Stimulated activated CD4-positive, alpha-beta T cell treated with anti-CD3 and anti-CD28 coated beads, TNF-alpha, amount 100 ng/mL, for 24 hours (primary cell): ENCODE data around the gene GLMP.

Experiments used
- DNase-seq, 3 experiments: peaks; one replicate each; pipeline ENCODE4 v3.0.0-alpha.2; 2020; ENCODE audit warnings: low read depth in 3 of 3

The GLMP gene

DNA sequence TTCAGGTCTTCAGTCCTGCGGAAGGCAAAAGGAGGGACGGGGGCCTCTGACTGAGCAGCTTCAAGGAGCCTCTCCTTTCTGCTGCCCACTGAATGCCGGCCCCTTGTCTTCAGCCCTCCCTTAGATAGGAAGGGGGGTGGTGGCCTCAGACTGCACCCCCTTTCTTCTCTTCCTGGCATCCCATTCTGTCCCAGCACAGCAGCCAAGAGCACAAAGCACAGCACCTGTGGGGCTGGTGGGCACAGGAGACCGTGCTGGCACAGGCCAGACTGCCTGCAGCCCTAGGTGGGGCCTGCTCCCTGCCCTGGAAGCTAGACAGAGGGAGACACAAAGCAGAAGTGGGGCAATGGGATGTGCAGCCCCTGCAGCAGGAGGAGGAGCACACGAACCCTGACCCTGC is 45.9 kb downstream of the GLMP start:
- DNase-seq = no peak

DNA sequence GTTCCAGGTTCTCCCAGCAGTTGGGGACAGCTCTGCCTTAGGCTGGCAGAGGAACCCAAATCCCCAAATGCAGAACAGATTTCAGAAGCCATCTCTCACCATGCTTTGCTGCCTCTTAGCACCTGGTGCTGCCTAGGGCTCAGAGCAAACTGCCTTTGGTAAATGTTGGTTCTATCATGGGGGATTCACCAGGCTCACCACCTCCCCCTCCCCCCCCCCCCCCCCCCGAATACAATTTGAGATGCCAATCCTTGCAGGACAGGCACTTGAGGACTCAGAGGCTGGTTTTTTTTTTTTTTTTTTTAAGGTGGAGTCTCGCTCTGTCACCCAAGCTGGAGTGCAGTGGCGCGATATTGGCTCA is 47.2 kb downstream of the GLMP start:
- no peak for DNase-seq

DNA sequence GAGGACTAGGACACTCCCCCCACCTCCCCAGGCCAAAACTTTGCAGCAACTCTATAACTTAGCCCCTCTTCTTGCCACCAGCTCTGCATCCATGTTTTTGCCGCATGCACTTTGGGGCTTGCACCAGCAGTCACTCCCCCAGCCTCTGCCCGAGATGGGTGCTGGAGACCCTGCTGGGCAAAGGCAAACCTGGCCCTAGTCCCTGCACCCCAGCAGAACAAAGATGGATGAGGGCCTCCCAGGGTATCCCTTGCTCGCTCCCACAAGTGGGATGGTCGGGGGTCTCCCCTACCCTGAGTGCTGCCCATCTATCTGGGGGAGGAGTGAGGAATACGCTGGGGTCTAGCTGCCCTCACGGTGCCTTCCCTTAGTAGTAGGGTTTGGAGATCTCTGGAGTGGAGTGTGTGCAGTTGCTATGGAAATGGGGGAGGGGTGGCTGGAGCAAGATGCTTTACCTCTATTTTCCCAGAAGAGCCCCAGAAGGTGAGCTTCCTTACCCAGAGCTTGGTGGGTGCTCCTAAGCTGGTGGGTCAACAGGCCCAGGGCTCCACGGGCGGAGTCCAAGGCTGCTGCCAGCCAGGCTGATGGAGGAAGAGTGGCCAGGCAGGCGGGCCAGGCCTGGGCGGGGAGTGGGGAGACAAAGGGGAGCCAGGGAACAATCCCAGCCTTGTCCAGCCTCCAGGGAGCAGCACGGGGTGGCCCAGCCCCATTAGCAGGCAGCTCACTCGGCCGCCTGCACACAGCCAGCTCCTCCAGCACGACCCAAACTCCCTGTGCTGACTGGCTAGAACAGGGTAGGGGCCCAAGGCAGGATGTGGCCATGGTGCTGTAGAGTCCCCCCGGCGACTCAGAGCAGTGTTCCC is 47.8 kb downstream of the GLMP start, which contains the start of gene PAQR6:
TSS of gene PAQR6 (minus strand) at position 597 of the 863 bp plus-strand sequence. CDS start 1,325 bp downstream, outside the sequence.
- DNase-seq = no peak

DNA sequence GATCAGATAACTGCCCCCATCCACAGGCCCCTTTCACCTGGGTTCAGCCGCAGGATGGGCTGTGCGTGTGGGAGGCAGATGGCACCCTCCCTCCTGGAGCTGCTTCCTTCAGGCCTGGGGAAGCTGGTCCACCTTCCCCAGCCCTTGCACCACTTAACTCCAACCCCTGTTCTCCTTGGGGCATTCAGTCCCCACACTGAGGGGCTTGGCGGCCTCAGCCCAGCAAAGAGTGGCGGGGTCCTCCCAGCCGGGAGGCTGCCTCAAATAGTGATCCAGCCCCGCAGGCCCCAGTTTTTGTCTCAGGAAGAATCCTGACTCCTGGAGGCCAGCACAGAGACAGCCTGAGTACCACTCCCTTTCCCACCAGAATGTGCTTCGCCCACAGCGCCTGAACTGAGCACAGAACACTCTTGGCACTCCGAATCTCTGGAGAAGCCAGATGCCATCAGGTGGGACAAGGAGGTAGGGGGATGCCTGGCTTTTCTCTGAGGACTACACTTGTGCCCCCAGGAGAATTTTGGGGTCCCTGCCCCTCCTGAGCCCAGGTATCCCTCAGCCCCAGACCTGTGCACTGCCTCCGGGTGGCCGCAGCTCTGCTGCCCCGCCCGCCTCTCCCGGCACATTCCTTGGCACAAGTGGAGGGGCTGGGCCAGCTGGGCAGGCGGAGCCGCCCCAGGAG is 48.6 kb downstream of the GLMP start:
- no peak for DNase-seq

DNA sequence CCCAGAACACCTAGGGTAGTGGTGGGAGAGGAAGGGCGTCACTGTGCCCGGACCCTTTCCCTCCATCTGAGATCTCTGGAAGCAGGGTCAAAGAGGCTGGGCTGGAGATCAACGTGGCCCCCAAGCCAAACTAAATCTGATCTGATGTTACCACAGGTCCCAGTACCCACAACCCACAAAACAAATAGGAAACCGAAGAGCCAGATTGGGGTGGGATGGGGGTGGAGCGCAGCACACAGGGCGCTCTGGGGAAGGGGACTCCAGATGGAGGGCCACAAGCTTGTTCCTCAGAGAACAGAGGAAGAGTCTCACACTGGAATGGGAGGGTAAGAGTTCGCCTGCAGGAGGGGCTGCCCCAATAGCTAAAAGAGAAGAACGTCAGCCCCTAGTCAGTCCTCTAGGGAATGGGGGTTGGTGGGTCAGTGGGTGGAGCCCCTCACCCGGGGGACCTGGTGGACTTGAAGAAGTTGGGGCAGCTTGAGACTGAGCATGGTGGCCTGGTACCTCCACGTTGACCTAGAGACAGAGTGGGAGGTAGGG is 49.2 kb downstream of the GLMP start:
- no peak for DNase-seq

DNA sequence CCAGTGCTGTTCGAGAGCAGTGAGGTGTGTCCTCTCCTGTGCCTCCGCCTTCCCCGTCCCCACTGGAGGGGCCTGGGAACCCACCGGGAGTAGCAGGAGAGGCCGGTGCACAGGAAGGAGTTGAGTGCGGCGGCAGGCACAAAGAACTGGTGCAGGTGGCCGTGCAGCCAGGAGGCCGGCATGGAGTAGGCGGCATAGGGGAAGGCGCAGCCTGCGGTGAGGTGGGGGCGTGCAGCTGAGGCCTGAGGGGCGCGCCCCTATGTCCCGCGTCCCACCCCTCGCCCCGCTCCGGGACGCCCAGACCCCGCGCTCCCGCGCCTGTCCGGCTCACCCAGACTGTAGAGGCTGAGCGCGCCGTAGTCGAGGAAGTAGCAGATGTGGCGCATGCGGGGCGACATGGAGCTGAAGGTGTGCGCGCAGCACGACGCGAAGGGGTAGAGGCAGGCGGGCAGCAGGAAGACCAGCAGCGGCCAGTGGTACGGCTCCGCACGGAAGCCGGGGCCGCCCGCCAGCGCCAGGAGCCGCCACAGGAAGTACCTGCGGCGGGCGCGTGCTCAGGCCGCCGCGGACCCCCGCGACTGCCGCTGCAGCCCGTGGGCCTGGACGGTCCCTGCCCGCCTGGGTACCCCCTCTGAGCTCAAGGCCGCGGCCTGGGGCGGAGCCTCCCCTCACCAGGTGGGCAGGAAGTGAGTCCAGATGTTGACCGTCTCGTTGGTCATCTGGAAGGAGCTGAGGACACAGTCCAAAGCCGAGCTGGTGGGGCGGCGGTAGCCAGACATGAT is 49.8 kb downstream of the GLMP start:
- no peak for DNase-seq

DNA sequence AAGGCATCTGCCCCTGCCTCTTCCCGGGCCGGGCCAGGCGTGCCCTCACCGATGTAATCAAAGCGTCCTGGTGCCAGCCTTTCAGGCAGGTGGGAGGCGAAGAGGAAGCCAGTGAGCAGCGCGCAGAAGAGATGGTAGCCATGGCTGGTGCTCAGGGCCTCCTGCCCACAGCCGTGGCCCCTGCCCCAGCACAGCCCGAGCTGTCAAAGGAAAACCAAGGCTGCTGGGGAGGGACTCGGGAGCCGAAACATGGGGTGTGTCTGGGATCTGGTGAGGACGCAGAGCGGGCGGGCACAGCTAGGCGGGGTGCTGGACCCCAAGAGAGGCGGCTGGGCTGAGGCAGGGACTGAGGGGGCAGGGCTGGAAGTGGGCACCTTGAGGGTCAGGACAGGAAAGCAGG is 50.8 kb downstream of the GLMP start:
- DNase-seq = no peak

DNA sequence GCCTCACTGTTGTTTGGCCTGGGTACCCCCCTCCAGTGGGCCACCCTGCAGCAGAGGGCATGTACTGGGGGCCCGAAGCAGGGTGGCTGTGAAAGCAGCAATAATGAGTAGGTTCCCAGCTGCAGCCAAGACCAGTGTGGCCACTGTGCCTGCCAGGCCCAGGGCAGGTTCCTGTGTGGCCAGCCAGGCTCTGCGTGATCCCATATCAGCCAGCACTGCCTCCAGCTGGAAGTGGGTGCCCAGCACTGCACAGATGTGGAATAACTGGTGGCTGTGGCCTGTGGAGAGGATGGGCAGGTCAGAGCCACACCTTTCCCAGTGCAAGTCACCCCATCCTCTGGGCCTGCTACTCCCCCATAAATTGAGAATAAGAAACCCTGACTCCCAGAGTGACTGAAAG is 51.4 kb downstream of the GLMP start:
- no peak for DNase-seq

DNA sequence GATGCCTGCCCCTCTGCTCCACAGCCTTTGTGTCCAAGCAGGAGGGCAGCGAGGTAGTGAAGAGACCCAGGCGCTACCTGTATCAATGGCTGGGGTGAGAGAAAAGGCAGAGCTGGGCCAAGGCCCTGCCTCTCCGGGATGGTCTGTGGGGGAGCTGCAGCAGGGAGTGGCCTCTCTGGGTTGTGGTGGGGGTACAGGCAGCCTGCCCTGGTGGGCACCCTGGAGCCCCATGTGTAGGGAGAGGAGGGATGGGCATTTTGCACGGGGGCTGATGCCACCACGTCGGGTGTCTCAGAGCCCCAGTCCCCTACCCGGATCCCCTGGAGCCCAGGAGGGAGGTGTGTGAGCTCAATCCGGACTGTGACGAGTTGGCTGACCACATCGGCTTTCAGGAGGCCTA is 52.7 kb downstream of the GLMP start:
- DNase-seq = no peak
